Activated naive CD8-positive, alpha-beta T cell (primary cell): ENCODE results near the gene ERVH48-1.
"Not testable (repeated sequence)": the region's sequence is repeated elsewhere in the genome, so short reads cannot be mapped to it uniquely, and the experiment has no call there.

Experiments used
- H3K27ac Mint-ChIP-seq: one replicate; pipeline ENCODE4 v1.8.0; 2021; ENCODE audit warnings: mixed read lengths
- H3K27me3 Mint-ChIP-seq: one replicate; pipeline ENCODE4 v1.8.0; 2021; ENCODE audit warnings: mixed read lengths
- H3K36me3 Mint-ChIP-seq: one replicate; pipeline ENCODE4 v1.8.0; 2021; ENCODE audit warnings: mixed read lengths
- H3K4me1 Mint-ChIP-seq: one replicate; pipeline ENCODE4 v1.8.0; 2021; ENCODE audit warnings: low read depth, mixed read lengths
- H3K4me3 Mint-ChIP-seq: one replicate; pipeline ENCODE4 v1.8.0; 2021; ENCODE audit warnings: mild to moderate bottlenecking, mixed read lengths
- H3K9me3 Mint-ChIP-seq: one replicate; pipeline ENCODE4 v1.8.0; 2021; ENCODE audit warnings: low read depth, mixed read lengths

ERVH48-1 gene

DNA sequence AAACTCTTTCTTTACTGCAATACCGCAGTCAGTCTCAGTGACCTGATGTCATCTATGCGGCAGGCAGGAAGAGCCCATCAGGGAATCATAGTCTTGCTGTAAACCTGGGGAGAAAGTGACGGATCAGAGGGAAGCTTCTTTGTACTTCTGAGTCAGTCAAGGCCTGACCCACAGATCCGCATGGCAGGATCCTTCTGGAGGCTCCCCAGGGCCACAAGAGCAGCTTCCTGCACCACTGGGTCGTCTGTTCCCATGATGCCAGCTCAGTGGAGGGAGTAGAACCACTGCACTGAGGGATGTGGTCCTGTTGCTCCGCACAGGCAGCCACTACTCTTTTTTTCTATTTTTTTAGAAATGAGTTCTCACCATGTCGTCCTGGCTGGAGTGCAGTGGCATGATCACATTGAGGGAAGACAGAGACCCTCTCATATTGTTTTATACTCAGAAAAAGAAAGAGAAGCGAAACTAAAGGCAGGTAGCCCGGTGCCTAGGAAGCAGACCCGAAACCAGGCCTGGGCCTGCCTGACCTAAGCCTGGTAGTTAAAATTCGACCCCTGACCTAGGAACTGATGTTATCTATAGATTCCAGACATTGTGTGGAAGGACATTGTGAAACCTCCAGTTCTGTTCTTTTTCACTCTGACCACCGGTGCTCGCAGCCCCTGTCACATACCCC lies 6.3 kb upstream of the ERVH48-1 start:
- H3K27ac Mint-ChIP-seq = no peak overlapping the region
- no peaks in the 10 kb centered on the region for H3K27me3 Mint-ChIP-seq
- no peaks in the 10 kb centered on the region for H3K36me3 Mint-ChIP-seq
- no peaks in the 10 kb centered on the region for H3K4me1 Mint-ChIP-seq
- no peak overlapping the region for H3K4me3 Mint-ChIP-seq
- H3K9me3 Mint-ChIP-seq = no peaks in the 10 kb centered on the region

DNA sequence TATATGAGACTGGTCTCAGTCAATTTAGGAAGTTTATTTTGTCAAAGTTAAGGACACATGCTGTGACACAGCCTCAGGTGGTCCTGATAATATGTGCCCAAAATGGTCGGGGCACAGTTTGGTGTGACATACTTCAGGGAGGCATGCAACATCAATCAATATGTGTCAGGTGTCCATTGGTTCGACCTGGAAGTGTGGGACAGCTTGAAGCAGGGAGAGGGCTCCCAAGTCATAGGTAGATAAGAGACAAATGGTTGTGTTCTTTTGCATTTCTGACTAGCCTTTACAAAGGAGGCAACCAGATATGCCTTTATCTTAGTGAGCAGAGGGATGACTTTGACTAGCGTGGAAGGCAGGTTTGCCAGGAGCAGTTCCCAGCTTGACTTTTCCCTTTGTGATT lies 4.5 kb upstream of the ERVH48-1 start:
- H3K4me1 Mint-ChIP-seq = peaks cover 3% of the 10 kb centered on the region
- H3K27ac Mint-ChIP-seq = no peak overlapping the region
- no peaks in the 10 kb centered on the region for H3K27me3 Mint-ChIP-seq
- no peaks in the 10 kb centered on the region for H3K36me3 Mint-ChIP-seq
- H3K9me3 Mint-ChIP-seq = no peaks in the 10 kb centered on the region
- H3K4me3 Mint-ChIP-seq = no peak overlapping the region

DNA sequence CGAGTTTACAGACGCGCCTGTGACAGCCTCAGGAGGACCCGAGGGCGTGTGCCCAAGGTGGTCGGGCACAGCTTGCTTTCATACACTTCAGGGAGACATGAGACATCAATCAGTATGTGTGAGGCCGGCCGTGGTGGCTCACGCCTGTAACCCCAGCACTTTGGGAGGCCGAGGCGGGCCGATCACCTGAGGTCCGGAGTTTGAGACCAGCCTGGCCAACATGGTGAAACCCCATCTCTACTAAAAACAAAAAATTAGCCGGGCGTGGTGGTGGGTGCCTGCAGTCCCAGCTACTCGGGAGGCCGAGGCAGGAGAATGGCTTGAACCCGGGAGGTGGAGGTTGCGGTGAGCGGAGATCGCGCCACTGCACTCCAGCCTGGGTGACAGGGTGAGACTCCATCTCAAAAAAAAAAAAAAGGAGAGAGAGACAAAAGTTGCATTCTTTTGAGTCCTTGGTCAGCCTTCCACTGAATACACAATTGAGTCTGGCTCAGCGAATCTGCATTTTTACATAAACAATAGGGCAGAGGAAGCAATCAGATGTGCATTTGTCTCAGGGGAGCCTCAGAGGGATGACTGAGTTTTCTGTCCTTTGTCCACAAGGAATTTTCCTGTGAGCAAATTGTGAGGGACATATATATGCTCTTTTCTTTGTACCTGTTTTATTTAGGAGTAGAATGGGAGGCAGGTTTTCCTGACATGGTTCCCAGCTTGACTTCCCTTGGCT lies 2.2 kb upstream of the ERVH48-1 start:
- H3K36me3 Mint-ChIP-seq, H3K27ac Mint-ChIP-seq, H3K4me3 Mint-ChIP-seq, H3K9me3 Mint-ChIP-seq, H3K27me3 Mint-ChIP-seq: not testable (repeated sequence)
- peaks cover 18% of the 10 kb centered on the region for H3K4me1 Mint-ChIP-seq

DNA sequence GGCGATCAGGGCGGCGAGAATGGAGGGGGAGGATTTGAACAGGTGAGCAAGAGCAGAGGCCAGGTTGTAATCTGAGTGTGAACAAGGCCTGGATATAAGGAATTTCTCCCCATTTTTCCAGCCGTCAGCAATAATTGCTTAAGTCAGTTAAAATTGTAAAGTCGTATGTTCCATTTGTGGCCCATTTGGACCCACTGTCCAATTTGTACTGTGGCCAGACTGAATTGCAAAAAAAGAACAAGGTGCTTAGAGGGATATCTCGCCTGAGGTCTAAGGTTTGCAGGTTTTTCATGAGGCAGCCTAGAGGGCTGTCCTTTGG lies 1.0 kb downstream of the ERVH48-1 start:
- no peak overlapping the region for H3K4me3 Mint-ChIP-seq
- no peaks in the 10 kb centered on the region for H3K9me3 Mint-ChIP-seq
- no peaks in the 10 kb centered on the region for H3K27me3 Mint-ChIP-seq
- peaks cover 18% of the 10 kb centered on the region for H3K4me1 Mint-ChIP-seq
- no peaks in the 10 kb centered on the region for H3K36me3 Mint-ChIP-seq
- H3K27ac Mint-ChIP-seq = peak overlapping the region; percentile 83

DNA sequence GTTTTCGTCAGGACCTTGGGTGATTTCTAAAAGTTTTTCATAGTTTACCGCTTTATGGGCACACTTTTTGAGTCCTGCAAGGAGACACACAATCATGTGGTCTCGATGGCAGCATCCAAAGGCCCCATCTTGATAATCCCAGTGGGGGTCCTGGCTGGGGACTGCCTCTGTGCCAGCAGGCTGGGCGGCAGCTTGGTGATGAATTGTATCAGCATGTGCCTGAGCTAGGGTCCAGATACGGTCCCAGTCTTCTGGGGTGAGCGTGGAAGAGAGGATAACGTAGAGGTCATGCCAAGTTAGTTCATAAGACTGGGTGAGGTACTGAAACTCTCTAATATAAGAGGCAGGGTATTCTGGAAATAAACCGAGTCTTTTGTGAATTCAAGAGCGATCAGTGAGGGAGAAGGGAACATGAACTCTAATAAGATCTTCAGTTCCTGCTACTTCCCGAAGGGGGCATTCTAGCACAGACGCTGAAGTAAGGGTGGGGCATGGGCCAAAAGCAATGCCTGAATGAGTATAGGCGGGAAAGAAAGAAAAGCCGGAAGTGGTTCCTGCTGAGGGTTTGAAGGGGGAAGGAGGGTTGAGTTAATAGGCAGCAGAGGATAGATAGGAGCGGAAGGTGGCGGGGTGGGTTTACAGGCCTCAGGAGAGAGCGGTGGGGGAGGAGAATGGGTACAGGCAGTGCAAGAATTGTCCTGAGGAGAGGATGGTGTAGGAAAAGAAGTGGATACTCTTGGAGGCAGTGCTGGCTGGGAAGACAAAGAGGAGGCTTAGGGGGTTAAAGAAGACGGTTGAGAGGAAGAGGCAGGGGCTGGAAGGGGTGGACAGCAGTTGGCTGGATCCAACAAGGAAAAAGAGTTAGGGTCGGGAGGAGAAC lies 1.6 kb downstream of the ERVH48-1 start:
- Mint-ChIP-seq H3K36me3 (no peaks in the 10 kb centered on the region), H3K4me1 (peaks cover 18% of the 10 kb centered on the region), H3K27ac (peak overlapping the region; percentile 83), H3K9me3 (no peaks in the 10 kb centered on the region), H3K27me3 (no peaks in the 10 kb centered on the region), H3K4me3 (no peak overlapping the region)

- H3K27me3 Mint-ChIP-seq = no peaks in the 10 kb centered on the region
- H3K4me3 Mint-ChIP-seq = no peak overlapping the region
- H3K9me3 Mint-ChIP-seq = no peaks in the 10 kb centered on the region
- H3K27ac Mint-ChIP-seq = no peak overlapping the region
- H3K4me1 Mint-ChIP-seq = peaks cover 18% of the 10 kb centered on the region
- no peaks in the 10 kb centered on the region for H3K36me3 Mint-ChIP-seq
These were observed 2.5 kb downstream of the ERVH48-1 start for GRCh38 chr21:42922918-42923317.

- Mint-ChIP-seq H3K27ac (no peak overlapping the region), H3K36me3 (no peaks in the 10 kb centered on the region), H3K4me1 (peaks cover 18% of the 10 kb centered on the region), H3K9me3 (no peaks in the 10 kb centered on the region), H3K27me3 (no peaks in the 10 kb centered on the region), H3K4me3 (no peak overlapping the region)
These were observed 3.5 kb downstream of the ERVH48-1 start for GRCh38 chr21:42921927-42922326.

DNA sequence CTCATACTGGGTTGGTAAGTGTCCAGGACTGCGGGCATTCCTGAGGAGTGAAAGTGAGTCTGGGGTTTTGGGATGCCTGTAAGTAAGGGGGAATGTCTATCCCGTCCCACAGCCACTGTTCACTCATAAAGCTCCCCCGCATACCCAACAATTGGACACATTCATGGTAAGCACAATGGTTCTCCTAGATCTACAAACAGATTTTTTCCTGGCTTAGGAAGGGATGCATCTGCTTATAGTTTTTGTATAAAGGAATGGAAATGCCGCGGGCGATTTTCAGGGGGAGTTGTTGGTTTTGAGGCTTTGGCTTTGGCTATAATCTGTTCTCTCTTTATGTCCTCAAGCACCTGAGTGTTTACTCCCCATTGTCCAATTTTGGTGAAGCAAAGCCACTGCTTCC lies 7.1 kb downstream of the ERVH48-1 start:
- Mint-ChIP-seq H3K36me3 (no peaks in the 10 kb centered on the region), H3K9me3 (no peaks in the 10 kb centered on the region), H3K4me1 (peaks cover 2% of the 10 kb centered on the region), H3K27me3 (no peaks in the 10 kb centered on the region), H3K27ac (no peak overlapping the region), H3K4me3 (no peak overlapping the region)

DNA sequence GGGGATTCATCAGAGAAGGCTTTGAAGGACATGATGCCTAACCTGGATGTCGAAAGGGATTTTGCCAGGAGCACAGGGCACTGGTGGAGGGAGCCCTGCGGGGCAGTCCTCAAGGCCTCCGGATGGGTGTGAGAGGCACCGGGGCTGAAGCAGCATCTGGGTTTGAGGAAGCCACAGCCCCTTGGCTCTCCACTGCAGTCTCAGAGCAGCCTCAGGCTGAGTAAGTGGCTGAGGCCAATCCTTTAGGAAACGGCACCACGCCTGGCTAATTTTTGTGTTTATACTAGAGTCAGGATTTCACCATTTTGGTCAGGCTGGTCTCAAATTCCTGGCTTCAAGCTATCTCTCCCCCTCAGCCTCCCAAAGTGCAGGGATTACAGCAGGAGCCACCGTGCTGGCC lies 12.0 kb downstream of the ERVH48-1 start:
- H3K36me3 Mint-ChIP-seq = no peaks in the 10 kb centered on the region
- no peaks in the 10 kb centered on the region for H3K27me3 Mint-ChIP-seq
- H3K27ac Mint-ChIP-seq = no peak overlapping the region
- no peaks in the 10 kb centered on the region for H3K4me1 Mint-ChIP-seq
- no peaks in the 10 kb centered on the region for H3K9me3 Mint-ChIP-seq
- no peak overlapping the region for H3K4me3 Mint-ChIP-seq

GRCh38 chr21:42911920-42912319 lies 13.5 kb downstream of the ERVH48-1 start:
- H3K4me1 Mint-ChIP-seq, H3K4me3 Mint-ChIP-seq, H3K9me3 Mint-ChIP-seq, H3K27ac Mint-ChIP-seq, H3K27me3 Mint-ChIP-seq, H3K36me3 Mint-ChIP-seq: not testable (repeated sequence)

GRCh38 chr21:42908484-42908883 lies 16.9 kb downstream of the ERVH48-1 start:
- not testable (repeated sequence) for H3K27me3 Mint-ChIP-seq, H3K4me1 Mint-ChIP-seq, H3K36me3 Mint-ChIP-seq, H3K4me3 Mint-ChIP-seq, H3K27ac Mint-ChIP-seq, H3K9me3 Mint-ChIP-seq

DNA sequence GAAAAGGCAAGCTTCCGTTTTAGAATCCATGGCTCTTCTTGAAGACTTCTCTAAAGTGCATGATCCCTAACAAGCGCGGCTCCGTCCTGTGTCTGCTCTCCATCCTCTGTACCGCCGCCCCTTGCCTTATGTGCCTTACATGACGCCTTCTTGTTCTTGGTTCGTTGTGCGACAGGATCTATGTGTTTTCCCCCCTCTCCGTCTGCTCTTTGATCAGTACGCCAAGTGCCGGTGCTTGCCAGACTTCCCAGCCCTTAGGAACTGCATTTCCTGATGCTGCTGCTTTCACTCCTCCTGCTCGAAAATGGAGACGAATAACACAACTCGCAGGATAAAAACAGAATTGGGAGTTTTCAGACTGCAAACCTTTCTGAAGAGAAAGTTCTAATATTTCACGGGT lies 19.2 kb downstream of the ERVH48-1 start:
- no peak overlapping the region for H3K27ac Mint-ChIP-seq
- H3K36me3 Mint-ChIP-seq = peaks cover 3% of the 10 kb centered on the region
- peaks cover 7% of the 10 kb centered on the region for H3K4me1 Mint-ChIP-seq
- H3K27me3 Mint-ChIP-seq = no peaks in the 10 kb centered on the region
- H3K9me3 Mint-ChIP-seq = no peaks in the 10 kb centered on the region
- H3K4me3 Mint-ChIP-seq = no peak overlapping the region

GRCh38 chr21:42905195-42905594 lies 20.2 kb downstream of the ERVH48-1 start:
- Mint-ChIP-seq H3K4me3 (no peak overlapping the region), H3K9me3 (no peaks in the 10 kb centered on the region), H3K27ac (no peak overlapping the region), H3K36me3 (peaks cover 3% of the 10 kb centered on the region), H3K4me1 (peaks cover 10% of the 10 kb centered on the region), H3K27me3 (no peaks in the 10 kb centered on the region)

- Mint-ChIP-seq H3K27me3 (no peaks in the 10 kb centered on the region), H3K4me3 (no peak overlapping the region), H3K4me1 (peaks cover 12% of the 10 kb centered on the region), H3K36me3 (peaks cover 3% of the 10 kb centered on the region), H3K27ac (no peak overlapping the region), H3K9me3 (no peaks in the 10 kb centered on the region)
These were observed 21.6 kb downstream of the ERVH48-1 start for GRCh38 chr21:42903817-42904216.

GRCh38 chr21:42900446-42900845 lies 25.0 kb downstream of the ERVH48-1 start:
- Mint-ChIP-seq H3K9me3 (no peaks in the 10 kb centered on the region), H3K4me3 (no peak overlapping the region), H3K4me1 (peaks cover 30% of the 10 kb centered on the region), H3K27ac (no peak overlapping the region), H3K27me3 (no peaks in the 10 kb centered on the region), H3K36me3 (no peaks in the 10 kb centered on the region)
